ENCODE data around the gene SMIM8.
A peak's percentile ranks its signal among the peaks of the same experiment; 100 is the strongest.

The SMIM8 gene

GRCh38 chr6:87334683-87335082 lies 12.3 kb downstream of the SMIM8 start:
- DNase-seq (ENCODE audit: low read depth, low spot score), result peak; percentile 46

DNA sequence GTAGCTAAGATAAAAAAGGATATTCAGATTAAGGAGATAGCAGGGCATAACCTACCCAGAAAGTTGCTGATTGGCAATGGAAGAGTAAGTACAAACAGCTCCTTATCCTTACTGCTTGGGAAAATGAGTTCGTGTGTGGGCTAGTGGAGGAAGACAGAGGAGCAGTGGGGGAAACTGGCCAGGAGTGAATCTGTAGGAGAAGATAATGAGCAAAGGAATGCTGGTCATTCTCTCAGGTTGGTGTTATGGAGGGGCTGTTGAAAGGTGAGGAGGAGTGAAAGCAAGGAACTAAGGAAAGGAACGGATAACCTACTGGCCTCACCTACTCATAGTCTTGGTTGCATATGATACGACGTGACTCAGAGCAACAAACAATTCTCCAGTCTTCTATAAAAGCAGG lies 14.0 kb downstream of the SMIM8 start:
- no peak for DNase-seq (ENCODE audit: low read depth, low spot score)

- no peak for DNase-seq (ENCODE audit: low read depth, low spot score)
These were observed 17.8 kb downstream of the SMIM8 start for GRCh38 chr6:87340230-87340629.

GRCh38 chr6:87341158-87341557 lies 18.8 kb downstream of the SMIM8 start:
- no peak for DNase-seq (ENCODE audit: low read depth, low spot score)

DNA sequence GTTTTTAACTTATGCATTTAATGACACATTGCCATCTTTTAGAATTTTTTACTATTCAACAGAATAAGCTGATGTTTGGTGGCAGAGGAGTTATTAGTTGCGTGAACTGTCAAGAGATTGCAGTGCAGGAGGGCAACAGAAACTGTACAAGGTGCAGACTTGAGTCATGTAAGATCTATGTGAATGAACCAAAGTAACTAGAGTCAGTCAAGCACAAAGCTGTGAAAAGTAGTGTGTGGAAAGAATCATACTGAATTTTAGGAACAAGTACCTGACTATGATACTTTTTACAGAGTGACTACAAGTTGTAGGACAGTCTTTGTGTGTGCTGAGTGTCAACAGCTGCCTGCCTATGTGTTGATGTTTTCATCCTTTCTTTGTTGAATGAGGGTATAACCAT lies 19.5 kb downstream of the SMIM8 start:
- no peak for DNase-seq (ENCODE audit: low read depth, low spot score)

- DNase-seq (ENCODE audit: low read depth, low spot score), result no peak
These were observed 20.4 kb downstream of the SMIM8 start for GRCh38 chr6:87342829-87343228.

DNA sequence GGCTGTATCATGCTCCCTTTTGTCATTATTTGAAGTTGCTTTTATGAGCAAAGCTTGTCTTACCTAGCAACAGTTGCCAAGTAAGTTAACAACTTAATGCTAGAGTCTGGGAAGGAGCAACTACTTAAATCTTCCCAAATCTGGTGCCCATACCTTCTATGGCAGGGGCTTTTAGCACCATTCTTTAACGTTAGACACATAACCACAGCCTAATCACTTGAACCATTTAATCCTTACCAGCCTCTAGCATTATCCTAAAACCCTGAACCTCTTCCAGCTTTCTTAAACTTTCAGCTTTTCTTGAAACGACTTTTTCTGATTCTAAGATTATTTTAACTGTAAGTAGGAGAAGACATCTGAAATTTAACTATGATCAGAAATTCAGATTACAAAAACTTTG lies 22.3 kb downstream of the SMIM8 start, which contains the start of gene C6orf163:
Gene C6orf163 (plus strand): TSS at position 83 of the 400 bp plus-strand sequence. CDS start 287 bp downstream, at position 370.
- DNase-seq (ENCODE audit: low read depth, low spot score), result no peak

GRCh38 chr6:87346700-87347099 lies 24.3 kb downstream of the SMIM8 start:
- no peak for DNase-seq (ENCODE audit: low read depth, low spot score)

DNA sequence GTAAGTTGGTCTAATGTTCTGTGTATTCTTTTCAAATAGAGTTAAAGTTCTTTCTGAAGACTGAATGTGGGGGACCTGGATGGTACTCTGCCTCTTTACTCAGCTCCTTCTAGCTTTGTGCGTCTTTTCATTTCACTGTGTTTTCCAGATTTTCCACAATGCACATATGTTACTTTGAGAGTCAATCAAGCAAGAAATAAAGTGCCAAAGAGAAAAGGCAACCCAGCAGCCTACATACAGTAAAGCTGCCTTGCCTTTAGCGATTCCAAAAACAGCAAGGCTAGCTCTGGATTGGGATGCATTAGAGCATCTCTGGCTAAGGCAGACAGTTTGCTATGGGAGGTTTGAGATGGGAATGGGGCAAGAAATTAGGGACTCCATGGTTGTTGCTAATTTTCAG lies 27.5 kb downstream of the SMIM8 start:
- no peak for DNase-seq (ENCODE audit: low read depth, low spot score)

DNA sequence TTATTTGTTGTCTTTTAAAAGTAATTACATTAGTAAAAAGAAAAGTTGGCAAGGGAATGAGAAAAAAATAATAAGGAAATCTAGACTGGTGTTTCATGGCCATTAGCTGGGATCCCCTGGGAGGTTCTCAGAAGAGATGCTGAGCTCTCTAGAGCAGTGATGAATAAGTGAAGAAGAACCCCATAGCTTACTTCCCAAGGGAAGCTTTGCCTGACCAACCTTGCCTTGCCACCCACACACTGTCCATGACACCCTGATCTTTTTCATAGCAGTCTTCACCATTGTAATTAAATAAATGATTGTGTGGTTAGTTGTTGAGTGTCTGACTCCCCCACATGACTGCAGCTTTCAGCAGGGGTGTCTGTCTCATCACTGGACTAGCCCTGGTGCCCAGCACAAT lies 28.1 kb downstream of the SMIM8 start:
- DNase-seq (ENCODE audit: low read depth, low spot score), result no peak

GRCh38 chr6:87351583-87351982 lies 29.2 kb downstream of the SMIM8 start:
- DNase-seq (ENCODE audit: low read depth, low spot score), result no peak

GRCh38 chr6:87356181-87356580 lies 33.8 kb downstream of the SMIM8 start:
- DNase-seq (ENCODE audit: low read depth, low spot score), result no peak

DNA sequence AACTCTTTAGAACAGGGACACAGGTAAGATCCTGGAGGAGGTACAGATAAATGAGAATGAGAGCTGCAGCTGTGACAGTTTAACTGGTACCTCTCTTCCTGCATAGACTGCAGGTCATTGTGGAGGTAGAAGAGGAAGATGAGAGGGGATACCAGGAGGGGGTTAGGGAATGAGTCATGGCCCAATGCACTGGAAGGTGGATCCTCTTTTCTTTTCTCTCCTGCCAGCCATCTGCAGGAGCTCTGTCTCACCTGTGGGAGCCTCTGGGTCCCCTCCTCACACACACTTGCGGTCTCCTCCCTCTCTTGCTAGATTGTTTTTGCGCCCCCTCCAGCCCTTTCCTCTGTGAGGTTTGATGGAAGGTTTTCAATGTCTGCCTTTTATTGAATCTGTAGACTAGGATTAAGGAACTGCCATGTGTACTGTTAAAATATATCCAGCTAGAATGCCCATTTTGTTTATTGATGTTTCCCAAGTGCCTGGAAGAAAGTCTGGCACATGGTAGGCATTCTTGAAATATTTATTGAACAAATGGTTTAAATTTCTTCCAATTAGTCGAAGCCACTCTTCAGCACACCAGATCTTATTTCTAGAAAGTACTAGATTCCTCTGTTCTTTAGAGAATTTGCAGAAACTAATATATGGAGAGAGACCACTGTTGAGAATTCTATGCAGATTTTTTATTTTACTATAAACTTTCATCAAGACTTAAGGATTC lies 35.2 kb downstream of the SMIM8 start:
- DNase-seq (ENCODE audit: low read depth, low spot score), result peak; percentile 20

DNA sequence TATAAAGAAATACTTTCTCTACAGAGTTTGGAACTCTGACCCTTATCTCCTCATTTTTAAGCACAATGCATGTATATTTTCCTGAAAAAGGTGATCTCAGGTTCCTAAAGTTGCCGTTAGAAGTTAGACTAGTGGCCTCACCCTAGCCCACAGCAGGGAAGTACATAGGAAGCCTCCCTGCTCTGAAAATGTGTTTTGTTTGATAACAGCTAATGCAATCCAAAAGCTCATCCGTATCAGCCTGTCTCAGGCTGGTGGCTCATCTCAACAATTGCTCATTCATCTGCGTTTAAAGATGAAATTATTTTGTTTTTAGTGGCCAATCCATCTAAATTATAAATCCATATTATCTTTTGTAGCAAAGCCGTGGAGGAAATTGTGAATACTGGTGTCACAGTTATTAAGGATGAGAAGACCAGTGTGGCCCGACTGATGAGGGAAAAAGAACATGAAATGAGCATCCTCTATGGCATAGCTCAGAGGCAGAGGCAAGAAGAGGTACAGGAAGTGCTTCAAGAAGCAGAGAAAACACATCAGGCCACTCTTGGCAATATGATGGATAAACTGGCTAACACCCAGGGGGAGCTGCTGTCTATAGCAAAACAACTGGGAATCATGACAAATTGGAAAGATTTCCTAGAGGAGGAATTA lies 42.3 kb downstream of the SMIM8 start:
- no peak for DNase-seq (ENCODE audit: low read depth, low spot score)

GRCh38 chr6:87366072-87366827 lies 43.9 kb downstream of the SMIM8 start:
- no peak for DNase-seq (ENCODE audit: low read depth, low spot score)

DNA sequence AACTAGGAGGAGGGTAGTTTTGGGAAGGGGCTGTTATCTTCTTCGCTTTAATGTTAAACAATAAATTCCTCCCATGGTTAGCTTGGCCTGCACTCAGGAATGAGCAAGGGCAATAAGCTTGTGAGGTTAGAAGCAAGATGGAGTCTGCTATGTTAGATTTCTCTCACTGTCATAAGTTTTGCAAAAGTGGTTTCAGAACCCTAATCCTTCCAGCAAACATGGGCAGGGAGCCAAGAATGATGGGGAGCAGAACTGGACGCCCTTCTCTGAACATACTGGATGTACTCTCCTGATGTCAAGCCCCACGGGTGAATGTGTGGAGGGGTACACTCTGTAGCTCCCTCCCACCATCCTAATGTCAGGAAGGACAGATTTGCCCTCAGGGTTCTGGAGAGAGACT lies 44.5 kb downstream of the SMIM8 start:
- DNase-seq (ENCODE audit: low read depth, low spot score), result no peak

GRCh38 chr6:87373377-87373776 lies 51.0 kb downstream of the SMIM8 start:
- no peak for DNase-seq (ENCODE audit: low read depth, low spot score)

DNA sequence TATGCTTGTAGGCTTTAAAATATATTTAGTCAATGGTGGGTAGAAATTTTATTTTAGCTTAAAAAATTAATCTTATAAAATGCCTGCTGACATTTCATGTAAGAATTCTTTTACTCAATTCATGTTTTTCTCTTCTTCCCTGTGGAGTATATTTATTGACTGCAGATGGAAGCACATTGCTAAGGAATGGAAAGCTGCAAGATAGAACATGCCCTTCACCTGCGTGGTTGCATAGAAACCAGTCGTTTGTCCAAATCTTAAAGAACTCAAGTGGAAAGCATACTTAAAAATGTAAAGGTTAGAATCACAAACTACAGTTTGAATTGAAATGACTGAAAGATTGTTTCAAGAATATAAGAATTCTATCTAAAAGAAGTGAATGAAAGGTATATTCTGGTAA lies 52.9 kb downstream of the SMIM8 start:
- no peak for DNase-seq (ENCODE audit: low read depth, low spot score)

DNA sequence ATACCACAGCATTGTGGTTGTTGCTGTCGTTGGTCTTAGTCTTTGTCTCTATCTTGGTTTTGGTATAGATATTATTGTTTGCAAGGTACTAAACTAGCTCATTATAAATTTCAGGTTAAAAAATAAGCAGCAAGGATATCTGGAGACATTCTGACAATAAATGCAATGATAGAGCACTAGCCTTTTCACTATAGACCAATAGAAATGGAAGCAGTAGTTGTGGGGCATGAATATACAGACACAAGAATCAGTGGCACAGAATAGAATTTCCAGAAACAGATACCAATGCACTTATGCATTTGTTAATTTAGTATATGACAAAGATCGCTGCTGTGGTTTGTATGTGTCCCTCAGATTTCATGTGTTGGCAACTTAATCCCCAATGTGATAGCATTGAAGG lies 54.3 kb downstream of the SMIM8 start:
- no peak for DNase-seq (ENCODE audit: low read depth, low spot score)

DNA sequence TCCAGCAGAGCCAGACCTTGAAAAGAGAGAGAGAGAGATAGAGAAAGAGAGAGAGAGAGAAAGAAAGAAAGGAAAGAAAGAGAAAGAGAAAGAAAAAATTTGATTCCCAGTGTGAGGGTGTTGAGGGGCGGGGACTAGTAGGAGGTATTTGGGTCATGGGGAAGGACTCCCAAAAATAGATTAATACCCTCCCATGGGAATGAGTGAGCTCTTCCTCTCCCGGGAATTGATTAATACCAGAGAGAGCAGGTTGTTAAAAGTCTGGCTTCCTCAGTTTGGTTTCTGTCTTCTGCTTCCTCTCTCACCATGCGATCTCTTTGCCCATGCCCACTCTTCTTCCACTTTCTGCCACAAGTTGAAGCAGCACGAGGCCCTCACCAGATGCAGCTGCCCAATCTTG lies 56.6 kb downstream of the SMIM8 start:
- DNase-seq (ENCODE audit: low read depth, low spot score), result no peak

DNA sequence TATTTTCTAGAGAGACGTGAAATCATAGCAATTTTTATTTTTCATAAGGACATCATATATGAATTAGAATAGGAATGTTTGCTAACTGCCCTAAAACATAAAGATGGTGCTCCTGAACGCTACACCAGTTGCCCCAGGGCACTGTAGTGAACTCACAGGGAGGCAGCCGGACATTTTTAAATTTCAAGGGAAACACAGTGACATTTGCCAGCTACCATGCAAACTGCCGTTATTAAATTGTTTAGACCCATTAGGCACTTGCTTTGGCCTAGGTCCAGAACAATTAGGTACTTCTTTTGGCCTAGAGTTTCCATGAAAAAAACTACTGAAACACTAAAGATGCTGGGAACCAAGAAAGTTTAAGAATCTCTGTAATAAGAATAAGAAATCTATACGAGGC lies 60.5 kb downstream of the SMIM8 start:
- DNase-seq (ENCODE audit: low read depth, low spot score), result no peak

GRCh38 chr6:87384038-87384437 lies 61.6 kb downstream of the SMIM8 start:
- no peak for DNase-seq (ENCODE audit: low read depth, low spot score)

DNA sequence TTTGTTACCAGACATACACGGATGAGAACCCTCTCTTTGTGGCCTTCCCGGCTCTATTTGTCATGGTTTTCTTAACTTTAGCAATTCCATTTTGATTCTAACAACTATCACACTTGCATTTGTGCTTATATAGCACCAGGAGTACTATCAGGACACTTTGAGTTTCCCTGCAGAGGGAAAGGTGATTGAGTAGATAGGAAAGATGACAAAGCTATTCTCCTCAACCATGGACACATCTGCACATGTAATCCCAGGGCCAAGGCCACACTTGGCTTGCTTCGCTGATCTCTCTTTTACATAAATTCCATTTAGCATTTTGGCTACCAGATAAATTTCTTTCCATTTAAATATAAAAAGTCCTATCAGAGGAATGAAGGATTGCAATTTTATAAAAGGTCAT lies 62.1 kb downstream of the SMIM8 start:
- DNase-seq (ENCODE audit: low read depth, low spot score), result no peak
